GM10266 (cell line): ENCODE data around the gene LHFPL6.

Experiments used
- DNase-seq: peaks from one replicate; pipeline ENCODE4 v3.0.0; 2012; ENCODE audit errors: extremely low spot score
- CTCF ChIP-seq: IDR thresholded peaks from 2 replicates; pipeline ENCODE4 v1.5.1; 2012; ENCODE audit warnings: mild to moderate bottlenecking, low read depth; ENCODE audit not compliant: control insufficient read depth, insufficient read depth; ENCODE audit errors: missing control alignments

Gene LHFPL6

GRCh38 chr13:39451301-39451700, 151.7 kb downstream of the LHFPL6 start:
- no peak for DNase-seq
- TF ChIP-seq CTCF = no peak

DNA sequence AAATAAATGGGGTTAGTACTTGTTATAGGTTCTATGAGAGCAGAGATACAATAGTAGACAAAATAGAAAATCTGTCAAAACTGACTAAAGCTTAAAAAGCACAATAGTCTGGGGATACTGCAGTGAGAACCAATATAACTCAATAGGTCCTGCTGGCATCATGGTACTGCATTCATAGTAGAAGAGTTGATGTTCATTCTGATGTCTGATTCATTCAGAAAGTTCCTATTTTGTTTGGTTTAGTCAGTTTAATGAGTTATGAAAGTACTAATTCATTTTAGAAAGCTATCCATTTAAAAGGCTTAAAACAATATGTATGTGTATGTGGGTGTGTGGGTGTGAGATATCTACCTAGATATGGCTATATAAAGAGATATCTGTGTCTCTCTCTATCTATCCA, 152.8 kb downstream of the LHFPL6 start:
- no peak for TF ChIP-seq CTCF
- no peak for DNase-seq

DNA sequence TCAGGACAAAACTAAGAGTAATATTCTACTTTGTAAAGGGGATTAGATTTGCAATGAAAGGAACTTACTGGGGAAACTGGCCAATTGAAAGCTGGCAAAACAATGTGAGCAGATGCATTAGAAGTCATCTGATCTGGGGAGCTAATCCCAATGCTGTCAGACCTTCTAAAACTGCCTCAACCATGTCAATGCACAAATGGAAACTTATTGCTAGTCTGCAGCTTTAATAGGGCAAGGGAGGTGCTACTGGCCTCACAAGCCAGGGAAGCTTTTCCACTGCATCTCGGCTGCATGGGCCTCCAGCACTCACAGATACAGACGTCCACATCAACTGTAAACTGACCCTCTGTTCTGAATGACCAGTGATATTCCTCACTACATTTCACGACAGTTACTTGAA, 154.2 kb downstream of the LHFPL6 start:
- no peak for TF ChIP-seq CTCF
- no peak for DNase-seq

DNA sequence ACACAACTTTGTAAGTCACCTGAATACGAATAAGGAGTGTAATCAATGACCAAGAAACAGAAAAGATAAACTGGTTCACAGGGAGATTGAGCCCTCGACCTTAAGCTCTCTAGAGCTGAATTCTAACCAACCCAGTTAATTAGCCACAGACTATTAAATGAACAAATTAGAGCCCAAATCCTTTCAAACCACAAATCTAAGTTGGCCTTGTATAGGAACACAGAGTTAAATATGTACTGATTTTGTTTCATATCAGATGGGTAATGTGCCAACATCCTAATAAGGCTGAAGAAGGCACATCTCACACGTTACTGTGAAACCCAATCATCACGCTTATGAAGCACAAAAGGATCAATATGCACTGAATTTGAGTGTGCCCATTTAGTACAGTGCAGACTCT, 156.1 kb downstream of the LHFPL6 start:
- TF ChIP-seq CTCF = no peak
- DNase-seq = no peak

DNA sequence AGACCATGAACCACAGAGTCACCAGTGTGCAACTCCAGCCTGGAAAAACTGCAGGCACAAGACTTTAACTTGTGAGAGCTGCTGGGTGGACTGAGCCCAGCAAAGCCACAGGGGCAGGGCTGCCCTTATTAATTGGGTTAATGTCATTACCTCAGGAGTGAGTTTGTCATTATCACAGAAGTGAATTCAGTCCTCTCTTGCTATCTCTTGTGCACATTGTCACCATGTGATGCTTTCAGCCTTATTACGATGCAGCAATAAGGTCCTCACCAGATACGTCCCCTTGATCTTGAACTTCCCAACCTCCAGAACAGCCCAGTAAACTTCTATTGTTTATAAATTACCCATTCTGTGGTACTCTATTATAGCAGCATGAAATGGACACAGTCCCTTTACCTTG, 158.1 kb downstream of the LHFPL6 start:
- DNase-seq = no peak

GRCh38 chr13:39433651-39434050, 169.3 kb downstream of the LHFPL6 start:
- no peak for DNase-seq
- TF ChIP-seq CTCF = no peak

More for the DNA sequence above, 158.1 kb downstream of the LHFPL6 start:
- TF ChIP-seq CTCF = no peak

GRCh38 chr13:39432196-39432595, 170.8 kb downstream of the LHFPL6 start:
- no peak for TF ChIP-seq CTCF
- DNase-seq = no peak
